Measurements from ENCODE around the gene ADAMTS4. TPM values are rescaled to one million over a fixed set of nuclear protein-coding genes. Genes with fewer than 3 reads are reported as not detected.

ADAMTS4 gene
- total and polyA plus RNA-seq, 2 donors (not counting 1 experiment from before 2014, with no cell fraction given) = 1.0 to 1.3 TPM

DNA sequence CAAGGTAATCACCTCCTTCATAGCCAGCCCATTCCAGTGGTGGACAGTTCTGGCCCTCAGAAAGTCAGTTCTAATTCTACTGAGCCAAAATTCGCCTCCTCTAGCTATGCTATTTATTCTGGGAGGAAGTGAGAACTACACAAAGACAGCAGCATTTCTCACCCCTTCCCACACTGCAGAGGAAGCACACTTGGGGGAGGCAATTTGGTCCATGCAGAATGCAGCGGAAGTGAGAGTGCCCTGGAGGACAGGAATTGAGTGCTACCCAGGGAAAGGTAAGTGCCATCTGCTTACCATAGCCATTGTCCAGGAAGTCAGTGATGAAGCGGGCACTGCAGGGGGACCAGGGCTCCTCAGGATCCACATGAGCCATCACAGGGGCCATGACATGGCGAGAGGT lies 3.7 kb downstream of the ADAMTS4 start:
- Histone ChIP-seq H3K27ac (ENCODE audit: insufficient read depth, low read length) (no peak overlapping the region), H3K4me1 (ENCODE audit: control insufficient read depth, extremely low read depth, insufficient read depth, low read length) (peaks cover 34% of the 10 kb centered on the region), H3K4me2 (ENCODE audit: extremely low read depth, insufficient read depth, low read length) (no peak overlapping the region), H3K9me3 (ENCODE audit: control insufficient read depth, insufficient read depth, low read depth, low read length) (no peaks in the 10 kb centered on the region), H4K20me1 (ENCODE audit: control insufficient read depth, extremely low read depth, insufficient read depth, low read length) (no peaks in the 10 kb centered on the region), H3K36me3 (ENCODE audit: control insufficient read depth, insufficient read depth, low read length) (peaks cover 16% of the 10 kb centered on the region), H3K79me2 (ENCODE audit: control insufficient read depth, insufficient read depth, low read length) (peaks cover 10% of the 10 kb centered on the region), H3K9ac (ENCODE audit: insufficient read depth, low read length) (no peak overlapping the region), H3K27me3 (ENCODE audit: control insufficient read depth, insufficient read depth, low read length) (no peaks in the 10 kb centered on the region), H2AFZ (ENCODE audit: low read length) (no peak overlapping the region), H3K4me3 (replicated peaks in 1 of 4; ENCODE audit: control extremely low read depth in 1 of 4, insufficient read depth in 1 of 4, low read depth in 3 of 4, low read length in 4 of 4) (no peak overlapping the region)
- no peak for DNase-seq (ENCODE audit: low read depth in 2 of 2)
- TF ChIP-seq EZH2 (IDR thresholded peaks at IDR 0.05; ENCODE audit: low read length, missing control alignments) = no peak
- TF ChIP-seq, protein P1, sequence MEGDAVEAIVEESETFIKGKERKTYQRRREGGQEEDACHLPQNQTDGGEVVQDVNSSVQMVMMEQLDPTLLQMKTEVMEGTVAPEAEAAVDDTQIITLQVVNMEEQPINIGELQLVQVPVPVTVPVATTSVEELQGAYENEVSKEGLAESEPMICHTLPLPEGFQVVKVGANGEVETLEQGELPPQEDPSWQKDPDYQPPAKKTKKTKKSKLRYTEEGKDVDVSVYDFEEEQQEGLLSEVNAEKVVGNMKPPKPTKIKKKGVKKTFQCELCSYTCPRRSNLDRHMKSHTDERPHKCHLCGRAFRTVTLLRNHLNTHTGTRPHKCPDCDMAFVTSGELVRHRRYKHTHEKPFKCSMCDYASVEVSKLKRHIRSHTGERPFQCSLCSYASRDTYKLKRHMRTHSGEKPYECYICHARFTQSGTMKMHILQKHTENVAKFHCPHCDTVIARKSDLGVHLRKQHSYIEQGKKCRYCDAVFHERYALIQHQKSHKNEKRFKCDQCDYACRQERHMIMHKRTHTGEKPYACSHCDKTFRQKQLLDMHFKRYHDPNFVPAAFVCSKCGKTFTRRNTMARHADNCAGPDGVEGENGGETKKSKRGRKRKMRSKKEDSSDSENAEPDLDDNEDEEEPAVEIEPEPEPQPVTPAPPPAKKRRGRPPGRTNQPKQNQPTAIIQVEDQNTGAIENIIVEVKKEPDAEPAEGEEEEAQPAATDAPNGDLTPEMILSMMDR (conservative IDR thresholded peaks at IDR 0.05 in 1 of 2, IDR thresholded peaks at IDR 0.05 in 1 of 2; ENCODE audit: low read depth in 1 of 2, low read length in 2 of 2) = no peak

DNA sequence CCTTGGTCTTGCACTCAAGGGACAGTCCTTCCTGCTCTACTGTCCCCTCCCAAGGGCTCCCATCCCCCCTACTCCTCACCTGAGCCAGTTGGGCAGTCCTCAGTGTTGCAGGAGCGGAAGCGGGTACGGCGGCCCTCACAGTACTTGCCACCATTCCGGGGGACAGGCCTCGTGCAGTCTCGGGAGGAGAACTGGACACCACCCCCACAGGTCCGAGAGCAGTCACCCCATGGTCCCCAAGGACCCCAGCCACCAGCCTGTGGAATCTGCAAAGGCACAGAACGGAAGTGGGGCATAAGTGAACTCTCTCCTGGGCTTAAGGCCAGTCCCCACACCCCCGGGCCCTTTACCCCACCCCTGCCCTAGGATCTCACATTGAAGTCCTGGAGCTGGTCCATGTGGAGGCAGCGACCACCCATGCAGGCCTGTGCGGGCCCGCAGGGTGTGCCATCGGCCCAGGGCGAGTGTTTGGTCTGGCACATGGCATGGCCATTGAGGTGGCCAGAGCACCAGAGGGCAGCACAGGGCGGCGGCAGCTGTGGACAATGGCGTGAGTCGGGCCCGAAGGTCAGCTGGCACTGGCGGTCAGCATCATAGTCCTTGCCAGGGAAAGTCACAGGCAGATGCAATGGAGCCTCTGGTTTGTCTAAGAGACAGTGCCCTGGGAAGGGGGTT lies 5.2 kb downstream of the ADAMTS4 start:
- Histone ChIP-seq H3K27ac (ENCODE audit: insufficient read depth, low read length) (no peak overlapping the region), H4K20me1 (ENCODE audit: control insufficient read depth, extremely low read depth, insufficient read depth, low read length) (no peaks in the 10 kb centered on the region), H3K9ac (ENCODE audit: insufficient read depth, low read length) (no peak overlapping the region), H3K27me3 (ENCODE audit: control insufficient read depth, insufficient read depth, low read length) (no peaks in the 10 kb centered on the region), H3K4me1 (ENCODE audit: control insufficient read depth, extremely low read depth, insufficient read depth, low read length) (peaks cover 24% of the 10 kb centered on the region), H3K9me3 (ENCODE audit: control insufficient read depth, insufficient read depth, low read depth, low read length) (no peaks in the 10 kb centered on the region), H3K4me2 (ENCODE audit: extremely low read depth, insufficient read depth, low read length) (no peak overlapping the region), H3K4me3 (replicated peaks in 1 of 4; ENCODE audit: control extremely low read depth in 1 of 4, insufficient read depth in 1 of 4, low read depth in 3 of 4, low read length in 4 of 4) (no peak overlapping the region), H3K36me3 (ENCODE audit: control insufficient read depth, insufficient read depth, low read length) (peaks cover 16% of the 10 kb centered on the region), H2AFZ (ENCODE audit: low read length) (no peak overlapping the region), H3K79me2 (ENCODE audit: control insufficient read depth, insufficient read depth, low read length) (peaks cover 10% of the 10 kb centered on the region)
- no peak for DNase-seq (ENCODE audit: low read depth in 2 of 2)
- no peak for TF ChIP-seq EZH2 (IDR thresholded peaks at IDR 0.05; ENCODE audit: low read length, missing control alignments)
- TF ChIP-seq, protein P1 (conservative IDR thresholded peaks at IDR 0.05 in 1 of 2, IDR thresholded peaks at IDR 0.05 in 1 of 2; ENCODE audit: low read depth in 1 of 2, low read length in 2 of 2) = no peak

DNA sequence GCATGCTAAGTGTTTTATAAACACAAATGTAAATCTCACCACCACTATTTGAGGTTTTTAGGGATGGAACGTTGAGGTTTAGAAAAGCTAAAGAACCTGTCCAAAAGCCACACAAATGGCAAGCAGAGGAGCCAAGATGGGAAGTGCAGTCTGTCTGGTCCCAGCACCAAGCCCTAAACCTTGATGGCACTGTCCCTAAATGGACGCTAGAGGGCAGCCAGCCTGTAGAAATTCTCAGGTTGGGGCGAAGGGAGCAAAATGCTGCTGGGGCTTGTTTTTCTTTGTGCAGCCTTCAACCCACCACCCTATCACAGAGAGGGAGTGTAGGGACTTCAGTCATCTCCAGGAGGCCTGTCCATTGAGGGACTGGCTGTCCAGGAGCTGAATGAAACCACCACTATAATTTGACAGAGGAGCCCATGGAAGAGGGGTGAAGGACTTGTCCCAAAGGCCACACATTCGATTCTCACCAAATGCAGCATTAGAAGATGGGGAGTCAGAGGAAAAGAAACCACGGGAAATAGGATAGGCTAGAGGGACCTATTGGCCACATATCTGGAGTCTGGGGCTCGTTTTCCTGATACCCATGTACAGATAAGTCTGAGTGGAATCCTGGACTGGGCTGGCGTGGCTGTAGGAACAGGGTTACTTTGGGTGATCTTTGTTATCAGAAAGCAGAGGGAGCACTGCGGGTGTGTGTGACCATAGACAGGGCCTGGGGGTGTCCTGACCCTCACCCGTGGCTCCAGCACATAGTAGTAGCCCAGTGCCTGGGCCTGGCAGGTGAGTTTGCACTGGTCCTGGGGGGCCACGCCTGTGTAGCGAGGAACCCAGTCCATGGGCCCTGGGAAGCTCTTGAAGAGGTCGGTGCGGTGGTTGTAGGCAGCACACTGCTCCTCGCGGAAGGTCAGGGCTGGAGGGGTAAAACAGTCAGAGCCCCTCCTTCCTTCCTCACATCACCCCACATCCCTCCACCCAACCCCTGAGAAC lies 6.1 kb downstream of the ADAMTS4 start:
- H2AFZ ChIP-seq (ENCODE audit: low read length) = no peak overlapping the region

More for the DNA sequence above, 6.1 kb downstream of the ADAMTS4 start:
- Histone ChIP-seq H3K79me2 (ENCODE audit: control insufficient read depth, insufficient read depth, low read length) (peaks cover 7% of the 10 kb centered on the region), H3K4me2 (ENCODE audit: extremely low read depth, insufficient read depth, low read length) (no peak overlapping the region), H3K4me1 (ENCODE audit: control insufficient read depth, extremely low read depth, insufficient read depth, low read length) (peaks cover 16% of the 10 kb centered on the region), H3K9me3 (ENCODE audit: control insufficient read depth, insufficient read depth, low read depth, low read length) (no peaks in the 10 kb centered on the region), H3K27me3 (ENCODE audit: control insufficient read depth, insufficient read depth, low read length) (no peaks in the 10 kb centered on the region), H4K20me1 (ENCODE audit: control insufficient read depth, extremely low read depth, insufficient read depth, low read length) (no peaks in the 10 kb centered on the region), H3K27ac (ENCODE audit: insufficient read depth, low read length) (no peak overlapping the region), H3K9ac (ENCODE audit: insufficient read depth, low read length) (no peak overlapping the region), H3K36me3 (ENCODE audit: control insufficient read depth, insufficient read depth, low read length) (peaks cover 16% of the 10 kb centered on the region), H3K4me3 (replicated peaks in 1 of 4; ENCODE audit: control extremely low read depth in 1 of 4, insufficient read depth in 1 of 4, low read depth in 3 of 4, low read length in 4 of 4) (no peak overlapping the region)
- TF ChIP-seq EZH2 (IDR thresholded peaks at IDR 0.05; ENCODE audit: low read length, missing control alignments) = no peak
- TF ChIP-seq, protein P1 (conservative IDR thresholded peaks at IDR 0.05 in 1 of 2, IDR thresholded peaks at IDR 0.05 in 1 of 2; ENCODE audit: low read depth in 1 of 2, low read length in 2 of 2) = peak; percentile 82 to 94
- peak; percentile 47 to 76 for DNase-seq (ENCODE audit: low read depth in 2 of 2)

All from fibroblast of lung (primary cell).